ENCODE measurements around the gene NXPH4.

Gene NXPH4

DNA sequence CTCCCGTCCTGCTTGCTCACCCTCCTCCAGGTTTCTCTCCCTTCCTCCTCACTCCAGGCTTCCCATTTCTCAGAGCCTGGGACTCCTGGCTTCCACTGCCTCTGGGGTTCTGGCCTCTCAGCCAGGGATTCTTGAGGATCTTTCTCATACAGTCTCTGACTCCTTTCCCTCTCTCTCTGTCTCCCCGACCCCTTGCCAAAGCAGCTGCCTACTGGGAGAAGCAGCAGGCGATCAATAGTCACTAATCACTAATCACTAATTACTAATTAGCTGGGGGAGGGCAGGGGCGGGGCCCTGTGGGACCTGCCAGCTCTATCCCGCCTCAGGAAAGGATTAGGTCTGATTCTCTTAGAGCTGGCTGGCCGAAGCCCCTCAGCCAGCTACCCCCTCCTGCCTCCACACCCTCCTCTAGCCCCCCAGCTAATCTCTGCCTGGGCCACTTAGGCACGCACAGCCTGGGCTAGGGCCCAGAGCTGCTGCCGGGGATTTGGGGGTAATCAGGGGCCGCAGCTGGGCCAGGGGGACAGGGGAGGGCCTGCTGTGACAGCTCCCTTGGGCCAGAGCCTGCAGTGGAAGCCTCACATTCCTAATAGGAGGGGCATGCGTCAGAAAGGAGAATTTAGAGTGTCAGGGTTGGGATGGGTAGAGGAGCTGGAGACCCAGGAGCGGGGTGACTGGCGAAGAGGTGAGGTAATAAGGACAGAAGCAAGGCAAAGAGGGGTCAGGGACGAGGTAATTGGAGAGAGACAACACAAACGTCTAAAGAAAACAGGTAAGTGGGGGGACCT is 2.8 kb downstream of the NXPH4 start:
- no peak for DNase-seq (ENCODE audit: low read depth, low spot score)

DNA sequence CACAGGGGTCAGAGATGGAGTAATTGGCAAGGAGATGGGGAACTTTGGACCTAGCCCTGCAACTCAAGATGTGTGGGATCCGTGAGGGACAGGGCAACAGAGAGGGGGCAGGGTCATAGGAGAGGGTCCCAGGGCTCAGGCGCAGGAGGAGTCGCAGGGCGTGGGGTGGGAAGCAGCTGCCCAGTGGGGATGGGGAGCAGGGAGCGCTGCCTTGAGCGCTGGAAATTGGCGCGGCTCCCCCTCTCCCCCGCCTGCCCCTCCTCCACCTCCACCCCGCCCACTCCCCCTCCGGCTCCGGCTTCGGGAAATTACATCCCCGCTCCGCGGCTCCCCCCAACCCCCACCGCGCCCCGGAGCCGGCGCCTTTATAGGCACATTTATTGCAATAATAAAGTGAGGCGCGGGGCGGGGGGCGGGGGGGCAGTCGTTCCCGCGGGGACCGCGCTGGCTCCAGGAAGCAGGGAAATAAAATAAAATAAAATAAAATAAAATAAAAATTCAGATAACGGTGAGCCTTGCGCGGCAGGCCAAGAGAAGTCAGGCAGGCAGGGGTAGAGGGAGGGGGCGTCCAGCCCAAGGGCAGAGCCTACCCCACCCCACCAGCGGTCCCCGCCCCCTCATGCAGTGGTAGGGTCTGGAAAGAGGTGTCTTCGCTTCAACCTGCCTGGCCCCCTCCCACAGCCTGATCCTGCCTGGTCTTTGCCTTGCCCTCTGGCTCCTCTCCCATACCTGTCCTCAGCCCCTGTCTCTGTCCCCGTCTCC is 3.6 kb downstream of the NXPH4 start:
- DNase-seq (ENCODE audit: low read depth, low spot score): no peak

- no peak for DNase-seq (ENCODE audit: low read depth, low spot score)
Measured at GRCh38 chr12:57220770-57221168, 4.2 kb downstream of the NXPH4 start.

DNA sequence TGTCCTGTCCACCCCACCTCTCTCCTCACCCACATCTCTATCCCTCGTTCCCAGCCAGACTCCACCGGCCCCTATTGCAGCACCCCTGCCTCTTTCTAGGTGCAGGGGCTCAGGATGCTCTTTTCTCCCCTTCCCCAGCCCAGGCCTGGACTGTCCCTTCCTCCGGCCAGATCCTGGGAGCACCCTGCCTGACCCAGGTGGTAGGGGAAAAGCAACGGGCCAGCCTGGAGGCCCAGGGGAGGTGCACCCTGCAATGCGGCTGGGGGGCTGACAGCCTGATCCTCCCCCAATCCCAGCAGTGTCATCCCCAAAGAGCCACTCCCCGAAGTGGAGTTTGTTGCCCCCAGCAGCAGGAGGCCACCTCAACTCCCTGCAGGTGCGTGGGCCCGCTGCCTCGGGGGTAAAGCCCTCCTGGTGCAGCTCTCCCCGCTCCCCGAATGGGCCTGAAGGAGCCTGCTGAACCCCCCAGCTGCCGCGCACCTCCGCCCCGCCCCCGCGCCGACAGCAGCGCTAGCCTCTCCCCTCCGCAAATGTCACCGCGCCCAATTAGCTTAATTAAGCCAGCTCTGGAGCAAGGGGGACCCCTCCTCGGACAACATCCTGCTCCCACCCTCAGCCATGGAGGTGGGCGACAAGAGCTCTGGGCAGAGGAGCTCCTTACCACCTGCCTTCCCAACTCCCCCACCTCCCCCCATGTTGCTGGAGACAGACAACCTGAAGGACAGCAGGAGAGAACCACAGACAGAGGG is 4.7 kb downstream of the NXPH4 start:
- no peak for DNase-seq (ENCODE audit: low read depth, low spot score)

- no peak for DNase-seq (ENCODE audit: low read depth, low spot score)
Measured at GRCh38 chr12:57222286-57223190, 5.9 kb downstream of the NXPH4 start.

DNA sequence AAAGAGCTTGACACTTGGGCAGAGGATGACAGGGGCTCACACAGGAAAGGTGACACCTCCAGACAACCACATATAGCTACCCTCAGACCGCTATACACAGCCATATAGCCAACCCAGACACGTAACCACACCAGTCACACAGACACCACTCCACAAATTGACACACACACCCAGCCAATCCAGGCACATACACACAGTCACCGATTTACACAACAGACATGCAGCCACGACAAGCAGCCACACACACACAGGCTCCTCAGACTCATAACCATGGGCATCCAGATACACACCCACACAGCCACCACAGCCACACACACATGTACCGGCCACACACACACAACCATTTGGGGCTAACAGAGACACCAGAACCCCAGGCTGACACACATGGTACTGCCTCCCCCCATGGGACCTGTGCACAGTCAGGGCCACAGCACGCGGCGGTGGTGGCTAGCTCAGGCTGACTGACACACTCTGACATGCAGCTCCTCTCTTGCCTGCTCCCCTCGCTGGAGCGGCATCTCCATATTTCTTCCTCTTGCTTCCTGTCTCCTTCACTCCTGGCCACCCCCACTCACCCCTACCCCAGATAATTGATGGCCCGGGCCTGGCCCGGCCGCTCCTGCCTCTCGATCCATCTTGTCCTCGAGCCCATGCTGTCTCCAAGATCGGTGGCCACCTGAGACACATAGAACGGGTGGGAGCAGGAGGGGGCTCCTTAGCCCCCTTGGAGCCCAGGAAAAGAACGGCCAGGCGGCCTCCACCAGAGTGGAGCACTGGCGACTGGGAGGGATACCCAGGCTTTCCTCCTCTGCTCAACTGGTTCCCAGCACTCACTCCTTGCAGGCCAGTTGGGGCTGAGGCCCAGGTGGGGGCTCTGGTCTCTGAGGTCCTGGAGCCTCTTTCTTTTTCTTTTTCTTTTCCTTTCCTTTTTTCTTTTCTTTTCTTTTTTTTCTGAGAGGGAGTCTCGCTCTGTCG is 6.9 kb downstream of the NXPH4 start:
- DNase-seq (ENCODE audit: low read depth, low spot score): no peak

DNA sequence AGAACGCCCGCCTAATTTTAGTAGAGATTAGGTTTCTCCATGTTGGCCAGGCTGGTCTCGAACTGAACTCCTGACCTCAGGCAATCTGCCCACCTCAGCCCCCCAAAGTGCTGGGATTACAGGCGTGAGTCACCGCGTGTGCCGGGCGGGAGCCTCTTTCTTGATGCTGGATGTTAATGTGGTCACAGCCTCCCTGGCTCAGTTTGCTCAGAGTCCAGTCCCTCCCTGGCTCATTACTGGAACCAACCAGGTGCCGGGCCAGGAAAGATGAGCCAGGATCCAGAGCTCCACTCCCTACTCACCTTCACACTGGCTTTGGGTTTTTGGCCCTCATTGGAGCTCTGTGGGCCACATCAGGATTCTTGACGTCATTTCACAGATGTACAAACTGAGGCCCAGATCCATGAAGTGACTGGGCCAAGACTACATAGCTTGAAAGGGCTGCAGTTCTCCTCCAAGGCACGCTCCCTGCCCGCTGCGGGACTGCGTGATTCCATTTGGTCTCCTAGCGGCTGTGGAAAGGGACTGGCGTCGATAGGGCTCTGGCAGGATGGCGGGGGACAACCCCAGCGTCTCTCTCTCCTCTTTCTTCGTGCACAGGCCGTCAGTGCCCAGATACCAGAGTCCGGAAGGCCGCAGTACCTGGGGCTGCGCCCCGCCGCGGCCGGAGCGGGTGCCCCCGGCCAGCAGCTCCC is 7.8 kb downstream of the NXPH4 start:
- DNase-seq (ENCODE audit: low read depth, low spot score): no peak

DNA sequence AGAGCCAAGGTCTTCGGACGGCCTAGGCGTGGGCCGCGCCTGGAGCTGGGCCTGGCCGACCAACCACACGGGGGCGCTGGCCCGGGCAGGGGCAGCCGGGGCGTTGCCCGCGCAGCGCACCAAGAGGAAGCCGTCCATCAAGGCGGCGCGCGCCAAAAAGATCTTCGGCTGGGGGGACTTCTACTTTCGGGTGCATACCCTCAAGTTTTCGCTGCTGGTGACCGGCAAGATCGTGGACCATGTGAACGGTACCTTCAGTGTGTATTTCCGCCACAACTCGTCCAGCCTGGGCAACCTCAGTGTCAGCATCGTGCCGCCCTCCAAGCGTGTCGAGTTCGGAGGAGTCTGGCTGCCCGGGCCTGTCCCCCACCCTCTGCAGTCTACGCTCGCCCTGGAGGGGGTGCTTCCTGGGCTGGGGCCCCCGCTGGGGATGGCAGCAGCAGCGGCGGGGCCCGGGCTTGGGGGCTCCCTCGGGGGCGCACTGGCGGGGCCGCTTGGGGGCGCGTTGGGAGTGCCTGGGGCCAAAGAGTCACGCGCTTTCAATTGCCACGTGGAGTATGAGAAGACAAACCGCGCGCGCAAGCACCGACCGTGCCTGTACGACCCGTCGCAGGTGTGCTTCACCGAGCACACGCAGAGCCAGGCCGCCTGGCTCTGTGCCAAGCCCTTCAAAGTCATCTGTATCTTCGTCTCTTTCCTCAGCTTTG is 8.5 kb downstream of the NXPH4 start:
- no peak for DNase-seq (ENCODE audit: low read depth, low spot score)

DNA sequence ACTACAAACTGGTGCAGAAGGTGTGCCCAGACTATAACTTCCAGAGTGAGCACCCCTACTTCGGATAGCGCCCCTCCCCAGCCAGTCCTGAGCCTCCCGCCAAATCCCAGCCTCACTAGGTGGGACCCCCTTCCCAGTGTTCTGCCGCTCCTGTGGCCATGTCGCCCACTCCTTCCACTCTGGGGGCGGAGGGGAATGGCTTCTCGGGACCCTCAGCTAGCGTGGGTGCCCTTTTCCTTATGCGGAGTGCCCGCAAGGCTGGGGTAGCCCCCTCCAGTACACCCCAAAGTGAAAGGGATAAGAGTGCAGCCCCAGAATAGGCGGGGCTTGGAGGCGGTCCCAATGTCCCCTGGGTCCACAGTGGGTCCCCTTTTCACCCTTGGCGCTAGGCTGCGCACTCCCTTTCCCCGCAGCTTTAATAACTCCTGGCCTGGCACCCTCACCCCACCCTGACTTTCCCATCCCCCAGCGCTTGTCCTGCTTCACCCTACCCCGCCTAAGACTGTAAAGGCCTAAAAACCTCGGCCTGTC is 9.2 kb downstream of the NXPH4 start:
- no peak for DNase-seq (ENCODE audit: low read depth, low spot score)

DNA sequence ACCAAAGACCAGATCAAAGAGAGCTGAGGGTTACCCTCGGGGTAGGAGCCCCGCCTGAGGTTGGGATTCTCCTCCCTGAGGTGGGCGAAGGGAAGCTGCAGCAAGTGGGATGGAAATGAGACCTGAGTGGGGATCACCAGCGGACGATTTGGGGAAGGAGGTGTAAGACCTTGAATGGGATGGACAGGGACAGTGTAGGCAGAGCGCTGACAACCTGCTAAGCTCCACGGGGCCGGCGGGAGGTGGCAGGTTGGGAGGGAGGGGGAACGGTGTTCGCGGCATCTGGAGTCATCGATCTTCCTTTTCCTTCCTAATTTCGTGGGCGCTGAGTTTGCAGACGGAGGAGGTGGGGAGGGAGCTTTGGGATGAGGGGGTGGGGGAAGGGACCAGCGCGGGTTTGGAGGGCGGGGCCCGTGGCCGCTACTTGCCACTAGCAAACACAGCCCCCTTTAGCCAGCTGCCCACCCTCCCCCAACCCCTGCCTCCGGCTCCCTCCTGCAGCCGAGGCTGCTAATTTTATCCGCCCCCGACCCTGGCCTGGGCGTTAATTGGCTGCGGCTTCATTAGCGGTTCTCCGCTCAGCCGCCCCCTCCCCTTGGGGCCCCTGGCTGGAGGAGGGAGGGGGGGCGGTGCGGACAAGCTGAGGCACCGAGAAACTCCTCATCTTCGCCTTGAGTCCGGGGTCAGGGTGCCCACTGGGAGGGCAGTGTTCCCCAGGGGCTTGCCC is 10.2 kb downstream of the NXPH4 start:
- no peak for DNase-seq (ENCODE audit: low read depth, low spot score)

DNA sequence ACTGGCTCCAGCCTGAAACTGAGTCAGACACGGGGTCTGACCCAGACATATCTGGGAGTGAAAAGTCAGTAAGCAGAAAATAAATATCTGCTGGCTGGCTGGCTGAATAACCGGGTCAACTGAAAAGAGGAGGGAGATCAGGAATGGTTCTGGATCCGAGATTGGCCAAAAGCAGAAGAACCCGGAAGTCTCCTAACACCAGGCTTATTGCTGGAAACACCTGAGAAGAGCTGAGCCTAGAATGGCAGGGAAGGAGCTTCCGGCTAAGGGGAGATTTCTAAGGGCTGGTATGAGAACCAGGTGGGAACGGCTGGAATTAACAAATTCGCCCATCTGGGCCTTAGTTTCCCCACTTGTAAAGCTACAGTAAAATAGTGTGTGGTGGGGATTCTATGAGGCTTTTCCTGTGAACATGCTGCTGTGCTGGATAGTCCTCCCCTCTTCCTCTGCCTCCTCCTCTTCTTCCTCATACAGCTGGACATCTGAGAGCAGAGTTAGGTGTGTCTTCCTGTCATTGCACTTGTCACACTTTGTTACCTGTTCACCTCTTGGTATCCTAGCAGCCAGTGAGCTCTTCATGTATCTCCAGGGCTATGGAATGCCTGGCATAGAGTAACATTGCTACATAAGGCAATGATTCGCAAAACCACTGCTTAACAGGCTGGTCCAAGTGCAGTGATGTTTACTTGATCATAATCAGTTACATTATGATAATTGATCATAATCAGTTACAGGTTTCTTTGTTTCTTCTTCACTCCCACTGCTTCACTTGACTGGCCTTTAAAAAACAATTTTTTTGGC is 10.9 kb downstream of the NXPH4 start:
- no peak for DNase-seq (ENCODE audit: low read depth, low spot score)

DNA sequence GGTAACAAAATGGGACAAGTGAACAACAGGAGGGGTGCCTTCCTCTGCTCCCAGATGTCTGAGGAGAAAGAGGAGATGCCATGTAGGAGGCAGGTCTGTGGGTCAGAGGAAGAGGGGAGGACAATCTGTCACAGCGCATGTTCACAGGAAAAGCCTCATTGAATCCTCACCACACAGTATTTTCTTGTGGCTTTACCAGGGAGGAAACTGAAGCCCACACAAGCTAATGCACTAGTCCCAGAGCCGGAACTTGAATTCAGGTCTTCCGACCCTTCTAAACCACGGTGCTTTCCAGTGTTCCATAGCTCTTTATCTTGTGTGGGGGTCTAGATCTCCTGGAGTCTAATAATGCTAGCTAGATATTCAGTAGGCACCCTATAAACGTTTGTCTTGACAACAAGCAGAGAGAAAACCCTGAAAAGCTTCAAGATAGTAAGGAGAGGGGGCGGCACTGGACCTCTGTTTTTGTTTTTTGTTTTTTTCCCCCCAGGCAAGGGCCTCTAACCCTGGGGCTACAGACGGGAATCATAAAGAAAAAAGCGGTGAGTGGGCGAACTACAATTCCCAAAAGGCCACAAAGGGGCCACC is 12.5 kb downstream of the NXPH4 start:
- DNase-seq (ENCODE audit: low read depth, low spot score): no peak

DNA sequence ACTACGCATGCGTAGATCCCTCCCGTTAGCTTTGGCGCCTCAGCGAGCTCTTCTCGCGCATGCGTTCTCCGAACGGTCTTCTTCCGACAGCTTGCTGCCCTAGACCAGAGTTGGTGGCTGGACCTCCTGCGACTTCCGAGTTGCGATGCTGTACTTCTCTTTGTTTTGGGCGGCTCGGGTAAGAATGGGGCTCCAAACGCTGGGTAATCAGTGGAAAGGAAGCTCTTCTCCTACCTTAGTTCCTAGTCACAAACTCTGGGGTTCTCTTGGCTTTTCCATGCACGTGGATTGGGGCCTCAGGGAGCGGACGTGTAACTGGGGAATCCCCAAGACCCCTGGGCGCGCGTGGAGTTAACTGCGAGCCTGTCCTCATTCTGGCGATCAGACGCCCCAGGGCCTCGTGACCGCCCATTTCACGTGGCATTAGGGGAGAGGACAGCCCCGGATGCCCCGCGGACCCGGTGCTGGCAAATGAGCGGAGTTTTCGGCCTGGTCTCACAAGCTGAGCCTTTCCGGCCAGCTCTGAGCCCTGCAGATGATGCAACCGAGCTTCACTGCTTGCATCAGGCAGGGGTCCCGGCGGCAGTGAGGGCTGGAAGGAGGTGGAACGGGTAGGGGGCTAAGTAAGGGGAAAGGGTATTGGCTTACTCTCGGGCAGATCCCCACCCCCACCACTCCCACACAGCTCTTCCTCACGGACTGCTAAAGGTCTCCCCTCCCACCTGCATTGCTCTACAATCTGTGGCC is 13.2 kb downstream of the NXPH4 start, which contains the start of gene SHMT2:
Gene SHMT2 (plus strand): TSS at position 78 of the 747 bp plus-strand sequence. CDS start 68 bp downstream, at position 146.
- DNase-seq (ENCODE audit: low read depth, low spot score): peak; percentile 94

GRCh38 chr12:57230381-57231155 is 14.0 kb downstream of the NXPH4 start:
- DNase-seq (ENCODE audit: low read depth, low spot score): no peak

Measured in iPS DF 19.7 (cell line).